HG03159 (cell line): Measurements from ENCODE around the gene LDAH.

Experiments used
- ATAC-seq: cut with Tn5 transposase; IDR thresholded peaks from one replicate; pipeline ENCODE4 v1.9.1; 2021; ENCODE audit warnings: mild to moderate bottlenecking, moderate library complexity; ENCODE audit not compliant: unreplicated experiment

The LDAH gene

DNA sequence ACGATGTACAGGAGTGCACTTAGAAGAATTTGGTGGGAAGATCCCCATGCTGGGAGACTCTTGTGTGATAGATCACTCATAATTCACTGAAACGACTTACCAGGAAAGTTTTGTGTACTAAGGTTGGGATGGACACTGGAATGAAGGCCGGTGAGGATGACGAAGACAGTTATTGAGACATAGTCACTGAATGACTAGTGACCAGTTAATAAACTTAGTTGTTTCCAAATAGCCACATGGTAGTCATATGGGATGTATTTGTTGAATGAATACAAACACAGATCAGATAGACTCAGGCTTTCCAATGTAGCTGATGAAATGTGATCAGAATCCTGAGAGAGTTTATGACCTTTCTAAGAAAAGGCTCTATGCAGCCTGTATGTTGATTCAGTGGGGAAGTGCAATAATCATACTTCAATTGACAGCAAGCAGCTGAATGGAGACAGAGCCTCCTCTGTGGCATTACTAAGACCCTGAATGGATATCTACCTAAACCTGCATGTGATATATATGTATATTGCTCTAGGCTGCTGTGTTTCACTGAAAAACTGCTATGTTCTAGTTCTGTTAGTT is 135.6 kb downstream of the LDAH start:
- ATAC-seq = no peak

DNA sequence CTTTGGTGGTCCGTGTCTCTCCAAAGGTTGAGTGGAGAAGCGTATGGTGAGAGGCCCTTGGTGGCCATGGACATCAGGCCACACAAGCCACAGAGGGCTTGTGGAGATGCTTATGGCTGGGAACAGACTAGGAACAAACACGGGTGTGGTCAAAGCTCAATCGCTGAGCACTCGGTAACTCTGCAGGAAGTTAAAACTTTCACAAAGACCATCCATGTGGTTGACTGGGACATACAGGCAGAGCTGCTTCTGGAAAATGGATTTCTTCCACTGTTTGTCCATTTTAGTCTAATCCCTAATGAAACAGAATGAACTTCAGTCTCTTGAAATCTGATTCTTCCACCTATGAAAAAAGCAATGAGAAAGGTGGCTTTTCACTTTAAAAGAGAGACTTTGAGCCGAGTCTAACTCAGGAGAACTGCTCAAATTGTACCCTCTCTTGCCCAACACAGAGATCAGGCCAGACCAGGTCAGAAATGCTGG is 138.3 kb downstream of the LDAH start:
- no peak for ATAC-seq

DNA sequence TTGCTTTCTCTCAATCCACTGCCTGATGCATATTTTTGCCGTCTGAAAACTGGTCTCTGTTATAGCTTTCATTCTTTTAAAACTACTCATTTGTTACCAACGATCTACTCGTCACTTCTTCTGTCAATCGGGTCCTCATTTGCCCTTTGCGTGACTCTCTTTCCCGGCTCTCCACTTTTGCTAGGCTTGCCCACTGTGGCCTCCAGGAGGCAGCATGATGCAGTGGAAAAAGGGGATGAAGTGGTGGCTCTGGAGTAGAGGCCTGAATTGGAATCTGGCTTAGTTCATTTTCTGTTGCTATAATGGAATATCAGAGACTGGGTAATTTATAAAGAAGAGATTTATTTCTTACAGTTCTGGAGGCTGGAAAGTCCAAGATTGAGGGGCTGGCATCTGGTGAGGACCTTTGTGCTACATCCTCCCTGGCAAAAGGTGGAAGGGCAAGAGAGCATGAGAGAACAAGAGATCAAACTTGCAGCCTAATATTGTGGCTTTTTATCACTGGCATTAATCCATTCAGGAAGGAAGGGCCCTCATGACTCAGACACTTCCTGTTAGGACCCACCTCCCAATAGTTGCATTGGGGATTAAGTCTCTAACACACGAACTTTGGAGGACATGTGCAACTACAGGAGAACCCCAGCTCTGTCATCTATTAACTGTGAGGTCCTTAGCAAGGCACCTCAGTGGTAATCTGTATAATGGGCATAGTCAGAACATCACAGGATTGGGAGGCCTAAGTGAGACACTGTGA is 140.6 kb downstream of the LDAH start:
- no peak for ATAC-seq

DNA sequence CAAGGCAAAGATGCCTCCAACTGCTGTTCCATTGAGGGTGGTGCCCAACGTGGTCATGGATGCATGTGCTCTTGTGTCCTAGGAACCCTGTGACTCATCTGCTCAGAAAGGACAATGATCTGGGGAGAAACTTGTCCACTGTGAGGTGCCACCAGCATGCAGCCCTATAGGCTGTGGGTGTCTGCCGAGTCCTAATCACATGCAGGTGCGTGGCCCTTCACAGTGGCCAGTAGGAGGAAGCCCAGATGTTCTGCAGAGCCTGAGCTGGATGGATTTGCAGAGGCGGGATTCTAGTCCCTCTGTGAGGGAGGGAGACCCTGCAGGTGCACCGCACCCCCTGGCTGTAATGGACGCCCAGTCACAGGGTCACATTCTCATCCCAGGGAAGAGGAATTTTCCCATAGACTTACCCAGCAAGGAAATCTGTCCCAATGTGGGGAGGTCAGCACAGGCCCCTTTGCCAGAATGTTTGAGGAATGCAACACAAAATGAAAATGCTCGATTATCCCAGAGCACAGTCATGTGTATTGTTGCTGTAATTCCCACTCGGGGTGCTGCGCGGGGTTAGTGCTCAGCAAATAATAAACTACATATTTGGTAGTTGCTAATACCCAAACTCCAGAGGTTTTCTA is 142.0 kb downstream of the LDAH start:
- no peak for ATAC-seq

DNA sequence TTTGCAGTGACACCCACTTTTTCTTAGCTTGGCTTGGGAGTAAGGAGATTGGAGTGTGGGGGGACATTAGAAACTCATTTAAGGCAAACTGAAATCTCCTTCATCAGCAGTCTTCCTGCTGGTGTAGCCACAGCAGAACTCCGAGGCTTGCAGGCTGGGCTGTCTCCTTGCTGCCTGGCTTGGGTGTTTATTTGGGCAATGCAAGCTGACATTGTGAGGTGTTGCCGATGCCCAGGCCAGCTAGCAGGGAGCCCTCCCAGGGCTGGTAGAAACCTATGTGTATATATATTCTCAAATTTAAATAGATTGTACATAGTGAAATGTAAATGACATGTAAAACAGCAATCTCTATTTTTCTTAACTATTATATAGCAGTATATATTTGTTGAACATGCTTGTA is 144.1 kb downstream of the LDAH start:
- no peak for ATAC-seq

DNA sequence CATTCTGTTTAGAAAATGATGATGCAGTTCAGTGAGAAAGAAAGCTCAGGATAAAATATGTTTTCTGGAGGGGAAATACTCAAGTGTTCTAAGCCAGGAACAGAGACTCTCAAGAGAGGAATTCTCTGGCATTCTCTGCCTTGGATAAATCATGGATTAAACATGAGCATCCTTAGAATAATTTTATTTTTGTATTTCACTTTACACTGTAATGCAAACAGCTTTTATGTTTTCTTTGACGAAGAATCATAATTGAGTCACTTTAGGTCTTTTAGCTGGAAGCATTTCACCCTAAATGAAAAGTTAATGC is 144.9 kb downstream of the LDAH start:
- ATAC-seq = no peak

DNA sequence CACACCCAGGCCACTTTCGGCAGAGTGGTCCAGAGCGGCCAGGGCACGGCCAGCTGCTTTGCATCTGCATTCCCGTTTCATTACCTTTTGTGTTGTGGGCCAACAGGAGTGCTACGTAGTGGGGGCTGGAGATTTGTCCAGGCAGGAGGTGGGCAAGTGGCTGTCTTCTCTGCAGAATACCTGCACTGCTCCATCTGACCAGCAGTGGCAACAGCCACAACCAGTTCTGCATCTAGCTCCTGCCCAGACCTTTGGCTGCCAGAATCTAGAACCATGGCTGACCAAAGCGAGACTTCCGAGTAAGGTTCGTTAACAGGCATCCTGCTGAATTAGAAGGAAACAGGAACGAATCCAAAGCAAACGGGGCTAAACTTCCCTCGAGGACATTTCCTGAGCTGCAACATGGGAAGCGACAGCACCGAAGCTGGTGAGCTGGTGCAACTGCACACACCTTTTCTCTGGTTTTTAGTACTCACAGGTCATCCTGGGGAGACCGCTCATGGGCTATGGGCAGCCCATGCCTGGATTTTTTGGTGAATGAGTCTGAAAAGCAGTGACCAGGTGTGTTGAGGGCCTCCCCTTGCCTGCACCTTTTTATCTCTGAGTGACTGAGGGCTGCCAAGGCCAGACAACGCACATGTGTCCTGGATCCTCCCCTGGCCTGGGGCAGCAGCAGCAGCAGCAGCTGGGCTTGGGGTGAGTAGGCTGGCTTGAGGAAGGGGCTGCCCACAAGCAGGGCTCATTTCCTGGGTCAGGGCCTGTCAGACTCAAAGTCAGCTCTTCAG is 145.4 kb downstream of the LDAH start:
- peak; percentile 42 for ATAC-seq

DNA sequence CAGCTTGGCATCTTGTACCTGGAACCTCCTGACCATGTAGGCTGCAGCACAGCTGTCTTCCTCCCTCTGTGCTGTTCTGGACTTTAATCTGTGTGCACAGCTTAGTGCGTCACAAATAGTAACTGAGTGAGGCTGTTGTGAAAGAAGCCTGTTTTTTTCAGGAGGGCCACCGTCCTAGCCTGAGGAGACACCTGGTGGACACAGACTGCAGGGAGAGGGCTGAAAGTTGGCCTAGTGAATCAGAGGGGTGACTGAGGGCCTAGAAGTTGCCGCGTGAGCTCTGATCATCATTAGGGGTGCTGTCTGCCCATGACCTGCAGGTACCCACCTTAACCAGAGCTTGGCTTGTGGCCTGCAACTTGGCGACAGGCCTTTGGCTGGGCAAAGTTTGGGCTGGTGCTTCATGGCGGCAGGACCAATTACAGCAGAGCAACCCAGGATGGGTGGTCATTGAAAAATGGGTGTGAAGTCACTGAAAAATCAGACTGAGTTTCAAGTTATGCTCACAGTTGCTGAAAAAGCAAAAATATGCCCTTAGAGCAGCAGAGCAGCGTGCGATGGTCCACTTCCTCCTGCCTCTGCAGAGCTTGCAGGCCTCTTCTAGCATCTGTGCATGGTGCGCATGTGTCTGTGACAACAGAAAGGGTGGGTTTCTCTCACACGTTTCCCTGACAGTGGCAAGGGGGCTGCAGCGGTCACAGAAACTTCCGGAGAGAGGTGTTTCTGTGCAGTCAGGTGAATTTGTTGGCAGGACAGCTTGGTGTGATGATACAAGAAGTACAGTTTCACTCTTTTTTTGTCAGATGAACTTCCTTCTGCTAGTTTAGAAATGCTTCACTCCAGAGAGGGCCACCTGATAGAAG is 146.3 kb downstream of the LDAH start:
- peak; percentile 74 for ATAC-seq

DNA sequence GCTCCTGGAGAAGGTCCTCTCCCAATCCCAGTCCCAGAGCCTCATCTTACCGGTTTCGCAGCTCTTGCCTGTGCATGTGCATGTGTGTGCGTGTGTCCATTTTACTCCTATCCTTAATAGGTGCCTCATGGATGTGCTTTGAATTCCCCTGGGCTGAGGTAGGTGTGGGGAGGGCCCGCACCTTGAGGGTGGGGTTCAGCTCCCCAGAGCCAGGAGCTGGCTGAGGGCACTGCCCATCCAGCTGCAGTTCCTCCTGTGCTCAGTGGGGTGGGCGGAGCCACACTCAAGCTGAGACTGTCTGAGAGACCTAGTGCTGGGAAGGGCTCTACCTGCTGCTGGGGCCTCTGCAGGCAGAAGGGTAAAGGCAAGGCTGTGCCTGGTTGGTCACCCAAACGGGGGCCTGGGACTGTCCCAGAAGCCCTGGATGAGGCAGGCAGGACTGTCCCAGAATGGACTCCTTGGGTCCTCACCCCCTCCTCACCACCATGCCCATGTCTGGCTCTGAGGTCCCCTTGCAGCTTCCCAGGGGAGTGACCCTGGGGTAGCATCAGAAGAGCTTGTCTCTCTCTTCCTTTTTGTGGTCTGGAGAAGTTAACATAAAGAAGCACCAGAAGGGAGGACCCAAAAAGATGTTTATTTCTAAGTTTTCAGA is 147.1 kb downstream of the LDAH start:
- peak; percentile 65 for ATAC-seq

DNA sequence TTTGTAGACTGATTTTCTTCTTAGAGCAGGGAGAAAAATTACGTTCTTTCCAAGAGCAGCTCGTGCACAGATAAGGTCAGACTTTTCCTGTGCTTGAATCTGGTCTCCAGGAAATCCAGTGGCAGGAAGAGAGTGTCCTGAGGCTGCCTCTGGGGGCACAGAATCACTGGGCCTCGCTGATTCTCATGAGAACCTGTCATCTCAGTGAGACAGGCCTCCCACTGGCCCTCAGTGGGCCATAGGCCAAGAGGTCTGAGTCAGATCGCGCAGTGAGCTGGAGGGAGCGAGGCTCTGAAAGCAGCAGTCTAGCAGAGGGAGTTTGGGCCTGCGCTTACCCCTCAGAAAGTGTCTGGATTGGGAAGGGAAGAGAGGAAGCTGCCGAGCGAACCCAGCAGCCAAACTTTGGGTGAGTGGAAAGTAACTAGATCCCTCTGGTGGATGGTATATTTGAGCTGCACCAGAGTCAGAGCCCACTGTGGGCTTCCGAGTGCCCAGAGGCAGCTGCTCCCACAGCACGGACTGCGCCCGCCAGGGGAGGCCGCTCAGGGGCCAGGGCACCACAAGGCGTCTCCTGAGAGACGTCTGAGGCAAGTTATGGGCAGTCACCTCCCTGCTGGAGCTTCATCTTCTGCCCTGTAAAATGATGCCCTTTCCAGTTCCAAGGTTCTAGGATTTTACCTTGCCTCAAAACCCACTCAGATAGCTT is 147.8 kb downstream of the LDAH start:
- no peak for ATAC-seq

DNA sequence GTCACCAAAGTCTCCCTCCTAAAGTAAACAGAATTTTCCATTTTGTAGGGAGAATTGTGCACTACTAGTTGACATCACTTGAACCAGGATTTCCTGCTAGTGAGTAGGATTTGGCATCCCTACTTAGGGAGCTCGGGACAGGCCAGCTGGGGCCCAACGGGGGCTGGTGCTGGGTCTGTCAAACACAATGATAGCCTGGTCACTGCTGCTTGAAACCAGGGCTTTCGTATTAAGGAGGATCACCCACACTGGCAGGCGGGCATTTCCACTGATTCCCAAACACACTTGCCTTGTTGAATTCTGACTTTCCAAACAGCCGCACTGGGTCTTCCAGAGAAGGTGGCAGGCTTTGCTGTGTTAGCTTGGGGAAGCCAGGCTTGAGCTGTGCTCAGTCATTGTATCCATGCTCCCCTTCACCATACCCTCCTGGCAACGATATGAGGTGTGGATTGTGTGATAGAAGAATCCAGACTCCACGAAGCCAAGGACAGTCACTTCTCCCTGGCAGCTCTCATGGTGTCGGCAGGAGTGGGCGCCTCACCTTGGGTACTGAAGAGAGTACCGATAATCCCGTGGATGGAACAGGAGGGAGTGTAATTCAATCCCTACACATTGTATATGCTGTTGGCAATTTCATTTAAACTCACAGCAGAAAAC is 148.5 kb downstream of the LDAH start:
- ATAC-seq = no peak

DNA sequence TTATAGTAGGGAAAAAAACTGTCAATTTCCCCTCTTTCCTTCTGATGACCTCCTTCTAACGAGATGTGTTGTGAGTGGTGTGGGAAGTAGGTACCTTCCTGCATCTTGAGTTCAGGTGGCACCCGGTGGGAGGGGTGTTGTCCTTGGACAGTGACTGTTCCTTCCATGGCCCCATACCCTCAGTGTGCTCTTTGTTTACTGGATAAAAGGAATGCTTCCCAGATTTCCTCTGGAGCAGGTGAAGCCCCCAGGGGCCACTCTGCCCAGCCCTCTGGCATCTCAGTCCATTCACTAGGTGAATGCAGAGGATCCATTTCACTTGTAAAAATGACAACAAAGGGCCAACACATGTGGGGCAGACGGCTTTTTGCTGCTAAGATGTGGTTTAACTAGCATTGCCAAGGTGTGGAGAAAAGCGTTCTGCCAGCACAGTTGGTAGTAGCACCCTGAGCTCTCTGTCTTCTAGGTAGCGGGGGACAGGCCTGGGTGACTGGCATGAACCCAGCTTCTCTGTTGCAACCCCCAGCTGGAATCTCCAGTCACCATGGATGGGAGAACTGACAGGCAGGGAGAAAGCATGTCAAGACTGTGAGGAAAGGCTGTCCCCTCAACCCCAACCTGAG is 149.1 kb downstream of the LDAH start:
- ATAC-seq = no peak

DNA sequence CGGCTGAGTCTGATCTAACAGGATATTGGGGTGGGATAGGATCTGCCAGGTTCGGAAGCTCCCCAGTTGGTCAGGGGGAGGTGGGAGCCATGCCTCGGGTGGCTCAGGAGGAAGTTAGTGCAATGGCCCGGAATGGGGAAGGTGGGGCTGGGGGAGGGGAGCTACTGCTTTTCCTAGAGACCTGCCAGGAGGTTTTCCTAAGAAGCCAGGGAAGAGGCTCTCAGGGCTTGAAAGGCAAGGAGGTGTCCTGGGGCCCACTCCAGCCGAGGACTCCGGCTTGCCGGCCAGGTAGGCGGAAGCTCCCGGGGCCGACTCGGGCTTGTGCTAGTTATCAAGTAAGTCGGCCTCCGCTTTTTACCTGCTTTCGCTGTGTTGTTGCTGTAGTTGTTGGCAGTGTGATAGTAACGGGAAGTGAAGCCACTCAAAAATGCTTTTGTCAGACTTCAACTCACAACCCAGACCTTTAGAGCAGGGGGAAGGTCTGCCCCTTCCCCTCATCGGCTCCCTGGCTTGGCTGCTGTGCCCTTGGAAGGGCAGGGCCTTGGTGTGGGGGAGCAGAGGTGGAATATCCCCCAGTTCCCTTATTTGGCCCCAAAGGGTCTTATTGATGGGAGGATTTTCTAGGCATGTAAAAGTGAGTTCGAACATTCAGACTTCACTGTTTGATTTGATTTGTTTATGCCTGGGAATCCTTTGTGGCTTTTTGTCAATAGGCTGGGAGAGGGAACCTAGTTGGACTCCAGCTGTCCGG is 150.5 kb downstream of the LDAH start:
- ATAC-seq = no peak

DNA sequence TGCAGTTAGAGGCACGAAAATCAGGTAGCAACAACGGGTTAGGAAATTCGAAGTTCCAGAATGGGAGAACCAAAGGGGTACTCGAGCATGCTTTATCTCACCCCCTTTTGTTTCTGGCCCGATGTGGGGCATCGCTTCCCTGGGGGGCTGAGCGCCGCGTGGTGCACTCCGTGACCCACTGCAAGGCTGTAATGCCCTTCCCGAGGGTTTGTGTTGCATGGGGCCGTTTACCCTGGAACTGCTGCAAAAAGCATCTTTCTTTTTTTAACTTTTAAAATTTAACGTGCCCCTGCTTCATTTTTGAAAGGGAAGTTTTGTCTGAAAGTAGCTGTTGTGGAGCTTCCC is 151.2 kb downstream of the LDAH start:
- ATAC-seq = no peak

DNA sequence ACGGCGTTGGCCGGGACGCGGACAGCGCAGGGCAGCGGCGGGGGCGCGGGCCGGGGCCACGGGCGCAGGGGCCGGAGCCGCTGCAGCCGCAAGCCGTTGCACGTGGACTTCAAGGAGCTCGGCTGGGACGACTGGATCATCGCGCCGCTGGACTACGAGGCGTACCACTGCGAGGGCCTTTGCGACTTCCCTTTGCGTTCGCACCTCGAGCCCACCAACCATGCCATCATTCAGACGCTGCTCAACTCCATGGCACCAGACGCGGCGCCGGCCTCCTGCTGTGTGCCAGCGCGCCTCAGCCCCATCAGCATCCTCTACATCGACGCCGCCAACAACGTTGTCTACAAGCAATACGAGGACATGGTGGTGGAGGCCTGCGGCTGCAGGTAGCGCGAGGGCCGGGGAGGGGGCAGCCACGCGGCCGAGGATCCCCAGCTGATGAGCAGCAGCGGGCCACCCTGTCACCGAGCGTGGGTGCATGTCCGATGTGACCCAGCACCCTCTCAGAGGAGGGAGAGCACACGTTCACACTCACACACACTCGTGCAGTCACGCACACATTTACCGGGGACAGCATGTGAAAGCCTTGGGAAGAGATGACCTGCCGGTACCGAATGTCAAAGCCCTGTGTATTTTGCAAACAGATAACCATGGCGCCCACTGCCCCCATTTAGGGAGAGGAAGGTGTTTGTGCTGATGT is 151.7 kb downstream of the LDAH start:
- ATAC-seq = no peak

DNA sequence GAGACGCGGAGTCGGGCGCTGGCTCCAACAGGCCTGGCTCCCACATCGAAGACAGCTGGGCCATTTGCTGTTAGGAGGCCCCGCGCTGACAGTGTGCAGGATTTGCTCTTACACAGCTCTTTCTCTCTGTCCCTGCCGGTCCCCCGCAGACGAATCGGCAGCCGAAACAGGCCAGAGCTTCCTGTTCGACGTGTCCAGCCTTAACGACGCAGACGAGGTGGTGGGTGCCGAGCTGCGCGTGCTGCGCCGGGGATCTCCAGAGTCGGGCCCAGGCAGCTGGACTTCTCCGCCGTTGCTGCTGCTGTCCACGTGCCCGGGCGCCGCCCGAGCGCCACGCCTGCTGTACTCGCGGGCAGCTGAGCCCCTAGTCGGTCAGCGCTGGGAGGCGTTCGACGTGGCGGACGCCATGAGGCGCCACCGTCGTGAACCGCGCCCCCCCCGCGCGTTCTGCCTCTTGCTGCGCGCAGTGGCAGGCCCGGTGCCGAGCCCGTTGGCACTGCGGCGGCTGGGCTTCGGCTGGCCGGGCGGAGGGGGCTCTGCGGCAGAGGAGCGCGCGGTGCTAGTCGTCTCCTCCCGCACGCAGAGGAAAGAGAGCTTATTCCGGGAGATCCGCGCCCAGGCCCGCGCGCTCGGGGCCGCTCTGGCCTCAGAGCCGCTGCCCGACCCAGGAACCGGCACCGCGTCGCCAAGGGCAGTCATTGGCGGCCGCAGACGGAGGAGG is 152.4 kb downstream of the LDAH start:
- ATAC-seq = no peak
